GM12892 (cell line): Measurements from ENCODE around the gene PABPN1.

Experiments
- POLR2A ChIP-seq: IDR thresholded peaks from 2 replicates; pipeline ENCODE4 v1.6.1; 2011; ENCODE audit warnings: low read depth, low read length, control low read depth
- POLR2AphosphoS5 ChIP-seq: IDR thresholded peaks from 2 replicates; pipeline ENCODE4 v1.6.1; 2011; ENCODE audit warnings: low read depth, low read length, control low read depth
- TAF1 ChIP-seq: IDR thresholded peaks from 2 replicates; pipeline ENCODE4 v1.6.1; 2011; ENCODE audit warnings: low read depth, mild to moderate bottlenecking, control low read depth, low read length, borderline replicate concordance

DNA sequence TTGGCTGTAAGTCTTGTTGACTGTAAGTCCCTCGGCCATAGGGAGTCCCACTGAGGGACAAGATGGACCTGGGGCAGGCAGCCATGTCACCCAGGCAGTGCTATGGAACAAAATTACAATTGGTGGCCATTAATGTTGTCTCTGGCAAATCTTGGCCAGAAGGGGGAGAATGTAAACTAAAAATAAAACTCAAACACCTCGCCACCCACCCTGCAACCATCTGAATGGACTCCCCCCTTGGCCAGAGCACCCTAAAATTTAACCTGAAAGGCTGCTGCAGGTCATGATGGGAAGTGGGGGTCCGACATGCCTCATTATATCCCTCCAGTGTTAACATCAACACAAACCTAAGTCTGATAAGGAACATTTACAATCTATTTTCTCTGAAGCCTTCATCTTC is 23.2 kb downstream of the PABPN1 start:
- TF ChIP-seq POLR2AphosphoS5 (no peak), POLR2A (no peak), TAF1 (no peak)
